HEK293 (cell line): ENCODE measurements around the gene SPESP1.

Experiments
- CTCF ChIA-PET: fragments of 350-600 bp; formaldehyde crosslinking; extraction: SDS; loops from one replicate; lab custom pipeline; 2021; ENCODE audit warnings: antibody characterized with exemption; lab: Yijun Ruan, JAX
- POLR2A ChIA-PET: fragments of 300-600 bp; formaldehyde crosslinking; extraction: SDS; loops from one replicate; lab custom pipeline; 2020; ENCODE audit warnings: antibody characterized with exemption, inconsistent platforms; lab: Yijun Ruan, JAX
- H3K27ac ChIP-seq: fragments of 200-500 bp; sonication (Bioruptor generic); 2 replicates; pipeline ENCODE4 v1.5.1; 2014; ENCODE audit warnings: low read depth, low read length, control low read depth, inconsistent platforms; ENCODE audit errors: extremely low read depth
- H3K36me3 ChIP-seq, 2 experiments: fragments of 200-500 bp in 1 of 2; sonication (Bioruptor generic) in 1 of 2; 1 replicate in 1 of 2; 2 replicates in 1 of 2; pipeline ENCODE4 v1.5.1; 2014 to 2017; ENCODE audit warnings: inconsistent platforms in 2 of 2, low read length in 2 of 2; ENCODE audit not compliant: control insufficient read depth in 2 of 2, insufficient read depth in 1 of 2
- H3K4me1 ChIP-seq: fragments of 200-500 bp; sonication (Bioruptor generic); 2 replicates; pipeline ENCODE4 v1.5.1; 2014; ENCODE audit warnings: mild to moderate bottlenecking, low read length, inconsistent platforms; ENCODE audit not compliant: control insufficient read depth, insufficient read depth
- H3K4me3 ChIP-seq: 2 replicates; pipeline ENCODE4 v1.5.1; 2011; ENCODE audit warnings: low read depth, mild to moderate bottlenecking, control low read depth, low read length, moderate library complexity
- H3K9me3 ChIP-seq: fragments of 200-500 bp; sonication (Bioruptor generic); 2 replicates; pipeline ENCODE4 v1.5.1; 2014; ENCODE audit warnings: low read depth, low read length, inconsistent platforms; ENCODE audit not compliant: control insufficient read depth, insufficient read depth
- MZF1 ChIP-seq: fragments of 450-650 bp; formaldehyde crosslinking; IDR thresholded peaks from 2 replicates; pipeline ENCODE4 v1.5.1; 2017; ENCODE audit warnings: missing biosample characterization, missing genetic modification characterization, borderline replicate concordance
- TRIM28 ChIP-seq: IDR thresholded peaks from 2 replicates; pipeline ENCODE4 v1.6.1; 2011; ENCODE audit warnings: low read length, control low read depth, borderline replicate concordance
- ZBTB8A ChIP-seq: fragments of 450-650 bp; formaldehyde crosslinking; IDR thresholded peaks from 2 replicates; pipeline ENCODE4 v1.5.1; 2016; ENCODE audit warnings: missing biosample characterization, missing genetic modification characterization
- ZNF10 ChIP-seq: fragments of 450-650 bp; formaldehyde crosslinking; IDR thresholded peaks from 2 replicates; pipeline ENCODE4 v1.5.1; 2017; ENCODE audit warnings: missing biosample characterization, missing genetic modification characterization
- ZNF341 ChIP-seq: fragments of 450-650 bp; formaldehyde crosslinking; IDR thresholded peaks from 2 replicates; pipeline ENCODE4; 2016; ENCODE audit warnings: low read depth, missing biosample characterization, missing genetic modification characterization
- ZNF426 ChIP-seq: fragments of 450-650 bp; formaldehyde crosslinking; IDR thresholded peaks from 2 replicates; pipeline ENCODE4 v1.5.1; 2017; ENCODE audit warnings: missing biosample characterization, missing genetic modification characterization, mild to moderate bottlenecking, inconsistent platforms, moderate library complexity
- ZNF529 ChIP-seq: fragments of 450-650 bp; formaldehyde crosslinking; IDR thresholded peaks from 2 replicates; pipeline ENCODE4 v1.5.1; 2017; ENCODE audit warnings: missing genetic modification characterization, missing biosample characterization; ENCODE audit not compliant: insufficient replicate concordance
- ZNF571 ChIP-seq: fragments of 450-650 bp; formaldehyde crosslinking; IDR thresholded peaks from 2 replicates; pipeline ENCODE4 v1.5.0; 2017; ENCODE audit warnings: missing biosample characterization, missing genetic modification characterization
- ZNF585B ChIP-seq: fragments of 450-650 bp; formaldehyde crosslinking; IDR thresholded peaks from 2 replicates; pipeline ENCODE4 v1.5.1; 2016; ENCODE audit warnings: missing biosample characterization, missing genetic modification characterization
- TF ChIP-seq, protein P1 (sequence below): fragments of 450-650 bp; formaldehyde crosslinking; optimal IDR thresholded peaks from 2 replicates; pipeline ENCODE3; 2016; ENCODE audit warnings: missing biosample characterization, mild to moderate bottlenecking, missing genetic modification characterization
- TF ChIP-seq, protein P2 (sequence below): fragments of 450-650 bp; formaldehyde crosslinking; IDR thresholded peaks from 2 replicates; pipeline ENCODE4 v1.5.1; 2017; ENCODE audit warnings: missing biosample characterization, missing genetic modification characterization
- TF ChIP-seq, protein P3 (sequence below): fragments of 450-650 bp; formaldehyde crosslinking; IDR thresholded peaks from 2 replicates; pipeline ENCODE4 v1.5.0; 2017; ENCODE audit warnings: missing biosample characterization, missing genetic modification characterization, borderline replicate concordance
- TF ChIP-seq, protein P4 (sequence below): IDR thresholded peaks from 2 replicates; pipeline ENCODE4 v1.6.1; 2011; ENCODE audit warnings: mild to moderate bottlenecking, low read depth, low read length, borderline replicate concordance
- TF ChIP-seq, protein P5 (sequence below): fragments of 450-650 bp; formaldehyde crosslinking; IDR thresholded peaks from 2 replicates; pipeline ENCODE4 v1.5.1; 2016; ENCODE audit warnings: missing biosample characterization, missing genetic modification characterization
- TF ChIP-seq, protein P6 (sequence below): fragments of 450-650 bp; formaldehyde crosslinking; IDR thresholded peaks from 2 replicates; pipeline ENCODE4 v1.5.1; 2016; ENCODE audit warnings: missing biosample characterization, missing genetic modification characterization

SPESP1 gene

DNA sequence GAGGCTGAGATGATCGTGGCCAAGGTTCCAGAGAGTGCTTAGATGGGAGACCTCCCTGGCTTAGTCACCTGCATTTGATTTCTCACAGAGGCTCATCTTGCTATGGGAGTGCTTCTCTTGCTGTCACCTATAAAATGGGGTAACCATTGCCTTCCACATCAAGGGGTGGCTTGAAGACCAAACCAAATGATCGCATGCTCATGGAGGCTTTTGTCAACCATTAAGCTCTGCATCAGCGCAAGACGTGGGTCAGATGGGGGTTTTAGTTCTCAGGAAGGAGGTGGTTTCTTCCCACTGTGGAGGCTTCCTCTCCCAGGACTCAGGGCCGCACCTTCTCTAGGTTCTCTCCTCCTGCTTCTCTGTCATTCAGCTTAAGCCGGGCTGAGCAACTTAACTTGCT is 56.8 kb downstream of the SPESP1 start:
- ChIA-PET CTCF (interaction anchor here (0.9 kb wide), 1 partner anchor 71 kb away, joined by 3 read pairs; no protein-coding TSS in a partner anchor), POLR2A (no interaction called here)
- H3K36me3 ChIP-seq: no peaks in the 10 kb centered on the region
- H3K9me3 ChIP-seq: no peaks in the 10 kb centered on the region
- no peak overlapping the region for H3K27ac ChIP-seq
- H3K4me1 ChIP-seq: peaks cover 7% of the 10 kb centered on the region; the same call in 1 of the 2 replicates
- H3K4me3 ChIP-seq: no peak overlapping the region
- TF ChIP-seq, protein P1, sequence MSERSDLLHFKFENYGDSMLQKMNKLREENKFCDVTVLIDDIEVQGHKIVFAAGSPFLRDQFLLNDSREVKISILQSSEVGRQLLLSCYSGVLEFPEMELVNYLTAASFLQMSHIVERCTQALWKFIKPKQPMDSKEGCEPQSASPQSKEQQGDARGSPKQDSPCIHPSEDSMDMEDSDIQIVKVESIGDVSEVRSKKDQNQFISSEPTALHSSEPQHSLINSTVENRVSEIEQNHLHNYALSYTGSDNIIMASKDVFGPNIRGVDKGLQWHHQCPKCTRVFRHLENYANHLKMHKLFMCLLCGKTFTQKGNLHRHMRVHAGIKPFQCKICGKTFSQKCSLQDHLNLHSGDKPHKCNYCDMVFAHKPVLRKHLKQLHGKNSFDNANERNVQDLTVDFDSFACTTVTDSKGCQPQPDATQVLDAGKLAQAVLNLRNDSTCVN (tag by site-specific recombination): no peak
- no peak for TF ChIP-seq ZNF426 (tag by site-specific recombination)
- TF ChIP-seq, protein P2, sequence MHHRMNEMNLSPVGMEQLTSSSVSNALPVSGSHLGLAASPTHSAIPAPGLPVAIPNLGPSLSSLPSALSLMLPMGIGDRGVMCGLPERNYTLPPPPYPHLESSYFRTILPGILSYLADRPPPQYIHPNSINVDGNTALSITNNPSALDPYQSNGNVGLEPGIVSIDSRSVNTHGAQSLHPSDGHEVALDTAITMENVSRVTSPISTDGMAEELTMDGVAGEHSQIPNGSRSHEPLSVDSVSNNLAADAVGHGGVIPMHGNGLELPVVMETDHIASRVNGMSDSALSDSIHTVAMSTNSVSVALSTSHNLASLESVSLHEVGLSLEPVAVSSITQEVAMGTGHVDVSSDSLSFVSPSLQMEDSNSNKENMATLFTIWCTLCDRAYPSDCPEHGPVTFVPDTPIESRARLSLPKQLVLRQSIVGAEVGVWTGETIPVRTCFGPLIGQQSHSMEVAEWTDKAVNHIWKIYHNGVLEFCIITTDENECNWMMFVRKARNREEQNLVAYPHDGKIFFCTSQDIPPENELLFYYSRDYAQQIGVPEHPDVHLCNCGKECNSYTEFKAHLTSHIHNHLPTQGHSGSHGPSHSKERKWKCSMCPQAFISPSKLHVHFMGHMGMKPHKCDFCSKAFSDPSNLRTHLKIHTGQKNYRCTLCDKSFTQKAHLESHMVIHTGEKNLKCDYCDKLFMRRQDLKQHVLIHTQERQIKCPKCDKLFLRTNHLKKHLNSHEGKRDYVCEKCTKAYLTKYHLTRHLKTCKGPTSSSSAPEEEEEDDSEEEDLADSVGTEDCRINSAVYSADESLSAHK: no peak
- no peak for TF ChIP-seq ZBTB8A (tag by site-specific recombination)
- no peak for TF ChIP-seq ZNF585B (tag by site-specific recombination)
- TF ChIP-seq, protein P3, sequence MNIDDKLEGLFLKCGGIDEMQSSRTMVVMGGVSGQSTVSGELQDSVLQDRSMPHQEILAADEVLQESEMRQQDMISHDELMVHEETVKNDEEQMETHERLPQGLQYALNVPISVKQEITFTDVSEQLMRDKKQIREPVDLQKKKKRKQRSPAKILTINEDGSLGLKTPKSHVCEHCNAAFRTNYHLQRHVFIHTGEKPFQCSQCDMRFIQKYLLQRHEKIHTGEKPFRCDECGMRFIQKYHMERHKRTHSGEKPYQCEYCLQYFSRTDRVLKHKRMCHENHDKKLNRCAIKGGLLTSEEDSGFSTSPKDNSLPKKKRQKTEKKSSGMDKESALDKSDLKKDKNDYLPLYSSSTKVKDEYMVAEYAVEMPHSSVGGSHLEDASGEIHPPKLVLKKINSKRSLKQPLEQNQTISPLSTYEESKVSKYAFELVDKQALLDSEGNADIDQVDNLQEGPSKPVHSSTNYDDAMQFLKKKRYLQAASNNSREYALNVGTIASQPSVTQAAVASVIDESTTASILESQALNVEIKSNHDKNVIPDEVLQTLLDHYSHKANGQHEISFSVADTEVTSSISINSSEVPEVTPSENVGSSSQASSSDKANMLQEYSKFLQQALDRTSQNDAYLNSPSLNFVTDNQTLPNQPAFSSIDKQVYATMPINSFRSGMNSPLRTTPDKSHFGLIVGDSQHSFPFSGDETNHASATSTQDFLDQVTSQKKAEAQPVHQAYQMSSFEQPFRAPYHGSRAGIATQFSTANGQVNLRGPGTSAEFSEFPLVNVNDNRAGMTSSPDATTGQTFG (tag by site-specific recombination): no peak
- no peak for TF ChIP-seq TRIM28
- no peak for TF ChIP-seq ZNF571
- no peak for TF ChIP-seq ZNF529 (tag by site-specific recombination)
- TF ChIP-seq ZNF10 (tag by site-specific recombination): no peak
- TF ChIP-seq, protein P4, sequence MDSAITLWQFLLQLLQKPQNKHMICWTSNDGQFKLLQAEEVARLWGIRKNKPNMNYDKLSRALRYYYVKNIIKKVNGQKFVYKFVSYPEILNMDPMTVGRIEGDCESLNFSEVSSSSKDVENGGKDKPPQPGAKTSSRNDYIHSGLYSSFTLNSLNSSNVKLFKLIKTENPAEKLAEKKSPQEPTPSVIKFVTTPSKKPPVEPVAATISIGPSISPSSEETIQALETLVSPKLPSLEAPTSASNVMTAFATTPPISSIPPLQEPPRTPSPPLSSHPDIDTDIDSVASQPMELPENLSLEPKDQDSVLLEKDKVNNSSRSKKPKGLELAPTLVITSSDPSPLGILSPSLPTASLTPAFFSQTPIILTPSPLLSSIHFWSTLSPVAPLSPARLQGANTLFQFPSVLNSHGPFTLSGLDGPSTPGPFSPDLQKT: no peak

DNA sequence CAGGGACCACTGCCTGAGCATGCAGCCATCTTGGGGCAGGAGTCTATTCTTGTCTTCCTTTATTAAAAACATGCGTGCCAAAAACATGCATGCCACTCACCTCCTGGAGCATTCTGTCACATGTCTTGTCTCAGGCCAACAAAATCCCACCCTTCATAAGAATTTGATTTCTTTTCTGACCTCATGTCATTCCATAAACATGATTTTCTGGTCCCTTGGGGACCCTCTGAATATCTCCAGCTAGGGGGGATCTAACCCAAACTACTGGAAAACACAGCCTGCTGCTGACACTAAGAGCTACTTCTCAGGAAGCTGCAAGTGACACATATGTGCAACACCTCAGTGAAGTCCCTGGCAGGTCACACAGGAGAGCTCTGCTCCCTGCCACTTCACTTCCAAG is 57.4 kb downstream of the SPESP1 start:
- Histone ChIP-seq H3K36me3 (no peaks in the 10 kb centered on the region), H3K27ac (no peak overlapping the region), H3K4me3 (no peak overlapping the region), H3K4me1 (peaks cover 7% of the 10 kb centered on the region; the same call in 1 of the 2 replicates), H3K9me3 (no peaks in the 10 kb centered on the region)
- POLR2A ChIA-PET: no interaction called here
- CTCF ChIA-PET: no interaction called here
- TF ChIP-seq, protein P5, sequence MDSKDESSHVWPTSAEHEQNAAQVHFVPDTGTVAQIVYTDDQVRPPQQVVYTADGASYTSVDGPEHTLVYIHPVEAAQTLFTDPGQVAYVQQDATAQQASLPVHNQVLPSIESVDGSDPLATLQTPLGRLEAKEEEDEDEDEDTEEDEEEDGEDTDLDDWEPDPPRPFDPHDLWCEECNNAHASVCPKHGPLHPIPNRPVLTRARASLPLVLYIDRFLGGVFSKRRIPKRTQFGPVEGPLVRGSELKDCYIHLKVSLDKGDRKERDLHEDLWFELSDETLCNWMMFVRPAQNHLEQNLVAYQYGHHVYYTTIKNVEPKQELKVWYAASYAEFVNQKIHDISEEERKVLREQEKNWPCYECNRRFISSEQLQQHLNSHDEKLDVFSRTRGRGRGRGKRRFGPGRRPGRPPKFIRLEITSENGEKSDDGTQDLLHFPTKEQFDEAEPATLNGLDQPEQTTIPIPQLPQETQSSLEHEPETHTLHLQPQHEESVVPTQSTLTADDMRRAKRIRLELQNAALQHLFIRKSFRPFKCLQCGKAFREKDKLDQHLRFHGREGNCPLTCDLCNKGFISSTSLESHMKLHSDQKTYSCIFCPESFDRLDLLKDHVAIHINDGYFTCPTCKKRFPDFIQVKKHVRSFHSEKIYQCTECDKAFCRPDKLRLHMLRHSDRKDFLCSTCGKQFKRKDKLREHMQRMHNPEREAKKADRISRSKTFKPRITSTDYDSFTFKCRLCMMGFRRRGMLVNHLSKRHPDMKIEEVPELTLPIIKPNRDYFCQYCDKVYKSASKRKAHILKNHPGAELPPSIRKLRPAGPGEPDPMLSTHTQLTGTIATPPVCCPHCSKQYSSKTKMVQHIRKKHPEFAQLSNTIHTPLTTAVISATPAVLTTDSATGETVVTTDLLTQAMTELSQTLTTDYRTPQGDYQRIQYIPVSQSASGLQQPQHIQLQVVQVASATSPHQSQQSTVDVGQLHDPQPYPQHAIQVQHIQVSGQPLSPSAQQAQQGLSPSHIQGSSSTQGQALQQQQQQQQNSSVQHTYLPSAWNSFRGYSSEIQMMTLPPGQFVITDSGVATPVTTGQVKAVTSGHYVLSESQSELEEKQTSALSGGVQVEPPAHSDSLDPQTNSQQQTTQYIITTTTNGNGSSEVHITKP (tag by site-specific recombination): no peak
- TF ChIP-seq, protein P6, sequence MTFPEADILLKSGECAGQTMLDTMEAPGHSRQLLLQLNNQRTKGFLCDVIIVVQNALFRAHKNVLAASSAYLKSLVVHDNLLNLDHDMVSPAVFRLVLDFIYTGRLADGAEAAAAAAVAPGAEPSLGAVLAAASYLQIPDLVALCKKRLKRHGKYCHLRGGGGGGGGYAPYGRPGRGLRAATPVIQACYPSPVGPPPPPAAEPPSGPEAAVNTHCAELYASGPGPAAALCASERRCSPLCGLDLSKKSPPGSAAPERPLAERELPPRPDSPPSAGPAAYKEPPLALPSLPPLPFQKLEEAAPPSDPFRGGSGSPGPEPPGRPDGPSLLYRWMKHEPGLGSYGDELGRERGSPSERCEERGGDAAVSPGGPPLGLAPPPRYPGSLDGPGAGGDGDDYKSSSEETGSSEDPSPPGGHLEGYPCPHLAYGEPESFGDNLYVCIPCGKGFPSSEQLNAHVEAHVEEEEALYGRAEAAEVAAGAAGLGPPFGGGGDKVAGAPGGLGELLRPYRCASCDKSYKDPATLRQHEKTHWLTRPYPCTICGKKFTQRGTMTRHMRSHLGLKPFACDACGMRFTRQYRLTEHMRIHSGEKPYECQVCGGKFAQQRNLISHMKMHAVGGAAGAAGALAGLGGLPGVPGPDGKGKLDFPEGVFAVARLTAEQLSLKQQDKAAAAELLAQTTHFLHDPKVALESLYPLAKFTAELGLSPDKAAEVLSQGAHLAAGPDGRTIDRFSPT (tag by site-specific recombination): no peak
- no peak for TF ChIP-seq ZNF341 (tag by site-specific recombination)
- peak; percentile 75; the same call in 1 of the 2 replicates for TF ChIP-seq MZF1 (tag by site-specific recombination)
- TF ChIP-seq, all 188 proteins: peak for 1
